ENCODE data around the gene TMCO2.

TMCO2 gene

GRCh38 chr1:40244138-40244744 lies 3.5 kb upstream of the TMCO2 start:
- Mint-ChIP-seq H3K9me3 (no peaks in the 10 kb centered on the region), H3K27ac (no peak overlapping the region)

GRCh38 chr1:40245686-40246085 lies 2.1 kb upstream of the TMCO2 start:
- no peaks in the 10 kb centered on the region for H3K27me3 Mint-ChIP-seq (ENCODE audit: low read depth)
- H3K36me3 Mint-ChIP-seq (ENCODE audit: low read depth), result no peaks in the 10 kb centered on the region
- H3K4me1 Mint-ChIP-seq (ENCODE audit: low read depth), result peaks cover 28% of the 10 kb centered on the region
- no peak overlapping the region for H3K27ac Mint-ChIP-seq
- no peaks in the 10 kb centered on the region for H3K9me3 Mint-ChIP-seq
- no peak for DNase-seq (ENCODE audit: low spot score)
- H3K4me3 Mint-ChIP-seq, result no peak overlapping the region

More at GRCh38 chr1:40244138-40244744, 3.5 kb upstream of the TMCO2 start:
- H3K4me1 Mint-ChIP-seq (ENCODE audit: low read depth), result peaks cover 40% of the 10 kb centered on the region
- no peaks in the 10 kb centered on the region for H3K27me3 Mint-ChIP-seq (ENCODE audit: low read depth)
- H3K4me3 Mint-ChIP-seq, result no peak overlapping the region
- DNase-seq (ENCODE audit: low spot score), result no peak
- peaks cover 11% of the 10 kb centered on the region for H3K36me3 Mint-ChIP-seq (ENCODE audit: low read depth)

DNA sequence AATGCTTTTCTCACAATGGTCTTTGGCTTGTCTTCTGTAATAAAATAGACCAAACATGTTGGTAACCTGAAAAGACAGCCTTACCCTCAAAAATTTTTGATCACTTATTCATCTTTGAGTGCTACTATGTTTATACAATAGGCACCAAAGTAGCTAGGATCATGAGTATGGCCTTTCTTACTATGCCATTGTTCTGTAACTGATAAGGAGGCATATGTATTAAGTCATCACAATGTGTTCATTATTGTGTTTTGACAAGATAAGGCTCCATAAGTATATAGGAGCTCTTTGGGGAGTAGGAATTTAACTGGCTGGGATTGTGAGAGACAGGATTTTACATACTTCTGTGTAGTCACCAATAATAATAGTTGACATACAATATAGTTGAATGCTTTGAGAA lies 675 bp downstream of the TMCO2 start:
- Mint-ChIP-seq H3K9me3 (no peaks in the 10 kb centered on the region), H3K36me3 (ENCODE audit: low read depth) (no peaks in the 10 kb centered on the region), H3K4me3 (no peak overlapping the region), H3K27me3 (ENCODE audit: low read depth) (no peaks in the 10 kb centered on the region), H3K4me1 (ENCODE audit: low read depth) (peaks cover 25% of the 10 kb centered on the region), H3K27ac (no peak overlapping the region)
- DNase-seq (ENCODE audit: low spot score), result no peak

DNA sequence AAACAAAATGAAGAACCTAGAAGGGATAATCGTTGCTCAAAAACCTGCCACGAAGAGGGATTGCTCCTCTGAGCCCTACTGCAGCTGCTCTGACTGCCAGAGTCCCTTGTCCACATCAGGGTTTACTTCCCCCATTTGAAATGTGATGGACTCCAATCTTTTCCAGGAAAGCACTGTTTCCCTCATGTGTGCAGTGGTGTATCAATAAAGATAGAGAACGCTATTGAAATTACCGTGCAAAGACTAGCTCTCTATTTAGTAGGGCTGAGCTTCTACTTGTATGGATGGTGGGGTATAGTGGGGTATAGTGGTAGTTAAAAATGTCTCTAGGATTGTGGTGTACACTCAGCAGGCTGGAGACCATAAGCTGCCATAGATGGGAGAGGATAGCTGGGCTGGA lies 3.7 kb downstream of the TMCO2 start:
- Mint-ChIP-seq H3K9me3 (no peaks in the 10 kb centered on the region), H3K27ac (no peak overlapping the region), H3K4me3 (no peak overlapping the region), H3K4me1 (ENCODE audit: low read depth) (peaks cover 28% of the 10 kb centered on the region), H3K27me3 (ENCODE audit: low read depth) (no peaks in the 10 kb centered on the region), H3K36me3 (ENCODE audit: low read depth) (peaks cover 14% of the 10 kb centered on the region)
- no peak for DNase-seq (ENCODE audit: low spot score)

DNA sequence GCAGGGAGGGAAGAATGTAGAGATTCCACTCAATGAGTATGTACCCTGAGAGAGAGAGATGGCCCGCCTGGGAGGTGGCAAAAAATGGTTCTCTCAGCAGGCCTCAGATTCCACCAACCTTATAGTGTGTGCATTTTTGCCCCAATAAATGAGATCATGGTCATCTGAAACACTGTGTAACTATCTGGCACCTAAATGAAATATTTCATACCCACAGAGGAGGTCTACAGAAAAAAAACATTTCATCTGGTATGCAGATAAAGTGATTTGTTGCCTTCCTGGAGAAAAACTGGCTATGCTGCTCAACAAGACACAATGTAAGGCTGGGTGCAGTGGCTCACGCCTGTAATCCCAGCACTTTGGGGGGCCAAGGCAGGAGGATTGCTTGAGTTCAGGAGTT lies 4.9 kb downstream of the TMCO2 start:
- no peak overlapping the region for H3K27ac Mint-ChIP-seq
- H3K4me1 Mint-ChIP-seq (ENCODE audit: low read depth), result peaks cover 33% of the 10 kb centered on the region
- H3K27me3 Mint-ChIP-seq (ENCODE audit: low read depth), result no peaks in the 10 kb centered on the region
- peaks cover 15% of the 10 kb centered on the region for H3K36me3 Mint-ChIP-seq (ENCODE audit: low read depth)
- no peak overlapping the region for H3K4me3 Mint-ChIP-seq
- DNase-seq (ENCODE audit: low spot score), result no peak
- no peaks in the 10 kb centered on the region for H3K9me3 Mint-ChIP-seq

DNA sequence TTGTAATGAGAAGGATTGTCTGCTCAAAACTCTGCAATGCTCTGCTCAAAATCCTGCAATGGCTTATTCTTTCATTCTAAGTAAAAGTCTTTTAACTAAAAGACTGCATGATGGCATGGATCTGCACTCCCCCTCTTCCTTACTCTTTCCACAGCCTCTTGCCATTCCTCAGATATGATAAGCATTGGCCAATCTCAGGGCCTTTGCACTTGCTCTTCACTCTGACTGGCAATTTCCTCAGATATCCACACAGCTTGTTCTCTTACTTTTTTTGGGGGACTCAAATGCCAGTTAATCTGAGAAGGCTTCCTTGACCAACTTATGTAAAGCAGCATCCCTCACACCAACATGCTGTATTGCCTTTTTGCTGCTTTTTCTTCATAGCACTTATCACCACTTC lies 7.5 kb downstream of the TMCO2 start:
- no peak overlapping the region for H3K4me3 Mint-ChIP-seq
- H3K4me1 Mint-ChIP-seq (ENCODE audit: low read depth), result peaks cover 36% of the 10 kb centered on the region
- no peak overlapping the region for H3K27ac Mint-ChIP-seq
- no peaks in the 10 kb centered on the region for H3K27me3 Mint-ChIP-seq (ENCODE audit: low read depth)
- no peaks in the 10 kb centered on the region for H3K9me3 Mint-ChIP-seq
- peaks cover 19% of the 10 kb centered on the region for H3K36me3 Mint-ChIP-seq (ENCODE audit: low read depth)
- DNase-seq (ENCODE audit: low spot score), result no peak

- peak overlapping the region; percentile 97 for H3K4me3 Mint-ChIP-seq
- H3K9me3 Mint-ChIP-seq, result no peaks in the 10 kb centered on the region
- peaks cover 37% of the 10 kb centered on the region for H3K4me1 Mint-ChIP-seq (ENCODE audit: low read depth)
- no peak for DNase-seq (ENCODE audit: low spot score)
- peaks cover 32% of the 10 kb centered on the region for H3K36me3 Mint-ChIP-seq (ENCODE audit: low read depth)
- no peaks in the 10 kb centered on the region for H3K27me3 Mint-ChIP-seq (ENCODE audit: low read depth)
- H3K27ac Mint-ChIP-seq, result peak overlapping the region; percentile 99
Observed at GRCh38 chr1:40256401-40257084, 8.8 kb downstream of the TMCO2 start.

DNA sequence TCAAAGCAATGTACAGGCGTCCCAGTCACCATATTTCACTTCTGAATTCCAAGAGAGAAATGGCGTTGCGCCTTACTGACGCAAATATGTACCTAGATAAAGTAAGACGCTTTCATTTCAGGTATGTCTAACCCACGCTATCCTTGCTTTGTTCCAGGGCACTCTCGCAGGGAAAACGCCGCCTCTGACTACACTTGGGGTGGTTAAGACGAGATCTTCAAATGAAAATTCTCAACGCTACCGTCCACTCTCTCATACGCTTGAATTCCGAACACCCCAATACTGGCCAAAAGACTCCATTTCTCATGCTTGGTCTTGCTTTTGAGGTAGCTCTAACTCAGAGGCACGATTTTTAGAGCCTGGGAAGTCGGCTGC lies 9.6 kb downstream of the TMCO2 start:
- Mint-ChIP-seq H3K27me3 (ENCODE audit: low read depth) (no peaks in the 10 kb centered on the region), H3K9me3 (no peaks in the 10 kb centered on the region), H3K36me3 (ENCODE audit: low read depth) (peaks cover 38% of the 10 kb centered on the region), H3K4me1 (ENCODE audit: low read depth) (peaks cover 41% of the 10 kb centered on the region), H3K27ac (peak overlapping the region; percentile 99), H3K4me3 (peak overlapping the region; percentile 97)
- DNase-seq (ENCODE audit: low spot score), result no peak

GRCh38 chr1:40257688-40258444 lies 10.1 kb downstream of the TMCO2 start, which contains the start of gene ZMPSTE24:
Gene ZMPSTE24 (plus strand): TSS chr1:40258236. CDS start chr1:40258272, 36 bp downstream.
- H3K4me1 Mint-ChIP-seq (ENCODE audit: low read depth), result peaks cover 45% of the 10 kb centered on the region
- H3K9me3 Mint-ChIP-seq, result no peaks in the 10 kb centered on the region
- peak; percentile 93 for DNase-seq (ENCODE audit: low spot score)
- no peaks in the 10 kb centered on the region for H3K27me3 Mint-ChIP-seq (ENCODE audit: low read depth)
- peak within 1 kb of the TSS; percentile 99 for H3K27ac Mint-ChIP-seq
- H3K36me3 Mint-ChIP-seq (ENCODE audit: low read depth), result peaks cover 42% of the 10 kb centered on the region
- H3K4me3 Mint-ChIP-seq, result peak within 1 kb of the TSS; percentile 97

- Mint-ChIP-seq H3K27ac (peak overlapping the region; percentile 99), H3K4me1 (ENCODE audit: low read depth) (peaks cover 46% of the 10 kb centered on the region), H3K36me3 (ENCODE audit: low read depth) (peaks cover 46% of the 10 kb centered on the region), H3K4me3 (peak overlapping the region; percentile 97), H3K27me3 (ENCODE audit: low read depth) (no peaks in the 10 kb centered on the region), H3K9me3 (no peaks in the 10 kb centered on the region)
- DNase-seq (ENCODE audit: low spot score), result no peak
Observed at GRCh38 chr1:40258445-40258769, 10.7 kb downstream of the TMCO2 start.

- H3K9me3 Mint-ChIP-seq, result no peaks in the 10 kb centered on the region
- DNase-seq (ENCODE audit: low spot score), result peak; percentile 56
- H3K27me3 Mint-ChIP-seq (ENCODE audit: low read depth), result no peaks in the 10 kb centered on the region
- H3K4me3 Mint-ChIP-seq, result no peak overlapping the region
- peaks cover 53% of the 10 kb centered on the region for H3K36me3 Mint-ChIP-seq (ENCODE audit: low read depth)
- peaks cover 38% of the 10 kb centered on the region for H3K4me1 Mint-ChIP-seq (ENCODE audit: low read depth)
- peak overlapping the region; percentile 49 for H3K27ac Mint-ChIP-seq
Observed at GRCh38 chr1:40264354-40264781, 16.6 kb downstream of the TMCO2 start.

DNA sequence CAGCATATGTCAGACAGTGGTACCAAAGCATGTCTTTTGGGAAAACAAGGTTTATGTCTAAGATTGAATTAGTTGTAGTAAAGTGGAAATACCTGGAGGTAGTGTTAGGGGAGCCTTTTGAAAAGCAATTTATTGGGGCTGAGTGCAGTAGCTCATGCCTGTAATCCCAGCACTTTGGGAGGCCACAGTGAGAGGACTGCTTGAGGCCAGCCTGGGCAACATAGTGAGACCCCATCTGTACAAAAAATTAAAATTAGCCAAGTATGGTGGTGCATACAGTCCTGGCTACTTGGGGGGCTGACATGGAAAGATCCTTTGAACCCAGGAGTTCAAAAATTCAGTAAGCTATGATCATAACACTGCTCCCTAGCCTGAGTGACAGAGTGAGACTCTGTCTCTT lies 17.6 kb downstream of the TMCO2 start:
- H3K4me1 Mint-ChIP-seq (ENCODE audit: low read depth), result peaks cover 38% of the 10 kb centered on the region

GRCh38 chr1:40265919-40266318 lies 18.2 kb downstream of the TMCO2 start:
- H3K27me3 Mint-ChIP-seq (ENCODE audit: low read depth), result no peaks in the 10 kb centered on the region
- no peak for DNase-seq (ENCODE audit: low spot score)
- no peaks in the 10 kb centered on the region for H3K9me3 Mint-ChIP-seq
- H3K4me1 Mint-ChIP-seq (ENCODE audit: low read depth), result peaks cover 38% of the 10 kb centered on the region
- no peak overlapping the region for H3K4me3 Mint-ChIP-seq
- H3K27ac Mint-ChIP-seq, result no peak overlapping the region
- peaks cover 54% of the 10 kb centered on the region for H3K36me3 Mint-ChIP-seq (ENCODE audit: low read depth)

More for the DNA sequence above, 17.6 kb downstream of the TMCO2 start:
- H3K27me3 Mint-ChIP-seq (ENCODE audit: low read depth), result no peaks in the 10 kb centered on the region
- no peak overlapping the region for H3K27ac Mint-ChIP-seq
- no peaks in the 10 kb centered on the region for H3K9me3 Mint-ChIP-seq
- H3K4me3 Mint-ChIP-seq, result no peak overlapping the region
- peaks cover 55% of the 10 kb centered on the region for H3K36me3 Mint-ChIP-seq (ENCODE audit: low read depth)
- no peak for DNase-seq (ENCODE audit: low spot score)

DNA sequence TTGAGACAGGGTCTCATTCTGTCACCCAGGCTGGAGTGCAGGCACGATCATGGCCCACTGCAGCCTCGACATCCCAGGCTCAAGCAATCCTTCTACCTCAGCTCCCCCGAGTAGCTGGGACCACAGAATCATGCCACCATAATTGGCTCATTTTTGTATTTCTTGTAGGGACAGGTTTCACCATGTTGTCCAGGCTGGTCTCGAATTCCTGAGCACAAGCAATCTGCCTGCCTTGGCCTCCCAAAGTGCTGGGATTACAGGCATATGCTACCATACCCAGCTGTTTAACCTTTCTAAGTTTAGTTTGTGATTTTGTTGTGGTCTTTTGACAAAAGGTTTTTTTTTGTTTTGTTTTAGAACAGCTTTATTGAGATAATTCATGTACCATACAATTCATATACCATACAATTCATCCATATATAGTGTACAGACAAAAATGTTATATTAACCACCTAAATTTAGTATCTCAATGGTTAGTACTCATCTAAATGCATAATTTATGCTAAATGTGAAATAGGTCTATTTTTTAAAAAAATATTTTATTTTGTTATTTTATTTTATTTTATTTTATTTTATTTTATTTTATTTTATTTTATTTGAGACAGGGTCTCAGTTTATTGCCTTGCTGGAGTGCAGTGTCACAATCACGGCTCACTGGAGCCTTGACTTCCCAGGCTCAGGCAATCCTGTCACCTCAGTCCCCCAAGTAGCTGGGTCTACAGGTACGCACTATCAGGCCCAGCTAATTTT lies 19.2 kb downstream of the TMCO2 start:
- peaks cover 31% of the 10 kb centered on the region for H3K4me1 Mint-ChIP-seq (ENCODE audit: low read depth)
- no peak overlapping the region for H3K27ac Mint-ChIP-seq
- DNase-seq (ENCODE audit: low spot score), result no peak
- no peaks in the 10 kb centered on the region for H3K27me3 Mint-ChIP-seq (ENCODE audit: low read depth)
- H3K36me3 Mint-ChIP-seq (ENCODE audit: low read depth), result peaks cover 51% of the 10 kb centered on the region
- no peak overlapping the region for H3K4me3 Mint-ChIP-seq
- no peaks in the 10 kb centered on the region for H3K9me3 Mint-ChIP-seq

All from T-helper 2 cell treated with Interferon-gamma antibody and Interleukin-4, amounts not matched to agents 5 μg/mL and 100 μg/mL, for 36 hours (primary cell).